ENCODE results near the gene EFL1.

DNA sequence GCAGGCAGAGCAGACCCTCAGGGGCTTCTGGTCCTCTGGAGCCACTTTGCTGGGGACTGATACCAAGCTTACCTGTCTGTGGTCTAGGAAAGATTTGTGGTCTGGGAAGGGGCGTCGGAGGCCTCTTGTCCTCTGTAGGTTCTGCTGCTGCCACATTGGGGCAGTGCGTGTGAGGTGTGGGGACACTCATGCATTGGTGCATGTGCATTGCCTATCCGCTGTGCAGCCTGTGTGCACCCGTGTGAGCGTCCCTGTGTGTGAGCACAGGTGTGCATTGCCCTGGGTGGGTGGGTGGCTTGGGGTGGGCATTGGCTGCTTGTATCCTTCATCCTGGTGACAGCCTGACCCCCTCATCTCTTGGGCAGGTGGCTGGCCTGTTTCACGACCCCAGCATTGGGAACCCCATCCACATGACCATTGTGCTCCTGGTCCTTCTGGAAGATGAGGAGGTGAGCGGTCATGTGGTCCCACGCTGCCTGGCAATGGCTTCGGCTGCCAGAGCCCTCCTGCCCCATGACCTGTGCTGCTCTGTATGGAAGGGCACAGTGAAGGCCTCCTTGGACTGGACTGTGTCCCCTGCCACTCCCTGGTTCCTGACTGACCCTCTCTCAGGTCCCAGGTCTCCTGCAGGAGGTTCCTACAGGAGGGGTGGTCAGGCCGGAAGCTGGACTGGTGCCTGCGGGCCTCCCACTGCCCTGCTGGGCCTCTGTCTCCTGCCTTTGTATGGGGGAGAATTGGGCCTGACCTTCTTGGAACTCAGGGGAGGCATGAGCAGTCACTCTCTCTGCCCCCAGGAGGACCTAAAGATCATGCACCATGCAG, 41.6 kb upstream of the EFL1 start:
- TF ChIP-seq CTCF (IDR thresholded peaks at IDR 0.05): no peak
- TF ChIP-seq POLR2A (IDR thresholded peaks at IDR 0.05): no peak

All from heart left ventricle (tissue), 13 donors.